Measurements from ENCODE around the gene RAPGEF1.

RAPGEF1 gene

DNA sequence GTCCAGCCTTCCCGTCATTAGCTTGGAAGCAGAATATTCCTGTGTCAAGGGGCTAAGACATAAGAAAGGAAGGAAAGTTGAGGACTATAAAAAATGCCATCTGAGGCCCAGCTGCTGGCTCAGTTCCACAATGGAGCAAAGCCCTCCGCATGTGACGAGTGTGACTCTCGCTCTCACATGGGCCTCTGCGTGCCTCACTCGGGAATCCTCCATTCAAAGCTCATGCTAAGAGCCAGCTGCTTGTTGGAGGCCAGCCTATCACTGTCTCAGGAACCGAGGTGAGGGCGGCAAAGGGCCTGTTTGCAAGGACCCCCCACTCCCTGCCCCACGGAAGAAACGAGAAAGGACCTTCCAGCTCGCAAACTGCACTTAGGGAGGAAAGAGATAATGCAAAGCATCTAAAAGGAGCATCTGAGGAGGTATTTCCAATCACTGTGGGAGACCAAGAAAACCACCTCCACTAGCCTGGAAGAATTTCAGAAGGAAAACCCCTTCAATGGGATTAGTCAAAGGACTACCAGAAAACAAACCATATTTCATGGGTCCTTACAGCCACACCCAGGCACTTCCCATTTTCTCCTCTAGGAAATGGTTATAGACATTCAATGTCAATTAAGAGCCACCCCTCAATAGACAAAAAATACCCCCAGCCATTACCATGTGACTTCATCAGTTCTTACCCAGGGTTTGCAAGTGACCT is 99.3 kb downstream of the RAPGEF1 start:
- DNase-seq: no peak

DNA sequence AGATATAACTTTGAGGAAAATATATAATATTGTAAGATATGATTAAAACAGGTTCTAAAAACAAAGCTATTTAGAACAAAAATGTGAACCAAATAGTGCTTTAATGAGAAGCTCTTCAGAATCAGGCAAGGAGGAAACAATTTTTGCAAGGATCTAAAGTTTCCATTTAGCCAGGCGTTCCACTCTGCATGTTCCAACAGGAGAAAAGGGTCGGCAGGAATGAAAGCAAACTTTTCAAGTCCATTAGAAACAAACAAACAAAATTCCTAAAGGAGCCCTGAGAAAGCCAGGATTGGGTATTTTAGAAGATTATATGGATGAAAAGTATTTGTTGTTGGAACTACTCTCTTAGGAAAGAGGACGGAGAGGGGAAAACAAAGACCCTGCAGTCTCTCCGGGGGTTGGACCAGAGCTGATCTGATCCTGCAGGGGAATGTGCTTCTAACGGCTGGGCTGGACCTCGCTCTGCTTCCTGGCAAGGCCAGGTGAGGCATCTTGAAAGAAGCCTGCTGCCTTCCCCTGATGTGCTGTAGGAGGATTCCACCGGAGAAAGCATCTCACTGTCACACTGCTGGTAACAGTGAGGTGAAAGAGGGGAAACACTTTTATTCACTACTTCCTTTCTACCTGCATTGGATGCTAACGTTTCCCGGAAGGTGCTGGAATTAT is 100.0 kb downstream of the RAPGEF1 start:
- DNase-seq: no peak

DNA sequence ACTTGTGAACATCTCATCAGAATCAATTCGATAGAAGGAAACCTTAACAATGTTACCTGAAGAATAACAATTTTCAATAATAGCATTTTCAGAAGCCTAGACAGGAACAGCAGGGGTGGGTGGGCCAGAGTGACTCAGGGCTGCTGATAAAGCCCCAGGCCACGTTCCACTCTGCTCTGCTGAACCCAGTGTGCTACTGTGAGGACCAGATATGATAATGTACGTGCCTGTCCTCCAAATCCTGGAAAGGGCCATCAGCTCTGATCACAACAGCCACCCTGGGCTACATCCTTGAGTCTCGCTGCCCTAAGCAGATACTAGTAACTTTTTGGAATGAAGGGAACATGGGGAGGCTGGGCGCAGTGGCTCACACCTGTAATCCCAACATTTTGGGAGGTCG is 103.3 kb downstream of the RAPGEF1 start:
- DNase-seq: no peak

DNA sequence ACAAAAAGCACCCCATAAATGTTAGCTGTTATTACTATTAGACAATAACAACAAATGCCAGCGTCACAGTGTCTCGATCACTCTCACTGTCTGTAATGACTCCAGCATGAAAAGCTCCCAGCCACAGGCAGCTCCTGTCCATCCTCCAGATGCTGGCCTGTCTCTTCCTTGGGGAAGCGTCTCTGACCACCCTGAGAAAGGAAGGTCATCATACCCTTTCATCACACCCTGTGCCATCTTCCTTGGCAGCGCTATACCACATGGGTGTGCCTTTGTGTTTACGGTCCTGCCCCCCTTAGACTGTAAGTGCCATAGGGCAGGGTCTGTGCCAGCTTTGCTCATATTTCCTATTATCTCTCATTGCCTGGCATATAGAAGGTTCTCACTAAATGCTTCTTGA is 104.0 kb downstream of the RAPGEF1 start:
- no peak for DNase-seq

DNA sequence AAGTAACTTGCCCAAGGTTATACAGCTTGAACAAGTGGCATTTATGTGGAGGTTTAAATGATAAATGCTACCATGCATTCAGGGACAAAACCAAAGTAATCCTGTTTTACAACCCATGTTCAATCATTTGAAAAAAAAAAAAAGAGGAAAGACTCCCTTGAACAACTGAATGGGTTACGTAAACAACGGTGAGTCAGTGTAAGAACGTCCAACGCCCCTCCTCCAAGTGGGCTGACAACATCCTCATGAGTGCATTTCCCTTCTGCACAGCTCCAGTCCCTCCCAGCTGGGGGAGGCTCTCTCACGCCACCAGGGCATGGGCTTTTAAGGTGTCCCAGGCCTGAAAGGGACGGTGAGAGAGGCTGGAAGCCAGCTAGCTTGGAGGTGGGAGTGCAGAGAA is 104.6 kb downstream of the RAPGEF1 start:
- DNase-seq: peak; percentile 5

DNA sequence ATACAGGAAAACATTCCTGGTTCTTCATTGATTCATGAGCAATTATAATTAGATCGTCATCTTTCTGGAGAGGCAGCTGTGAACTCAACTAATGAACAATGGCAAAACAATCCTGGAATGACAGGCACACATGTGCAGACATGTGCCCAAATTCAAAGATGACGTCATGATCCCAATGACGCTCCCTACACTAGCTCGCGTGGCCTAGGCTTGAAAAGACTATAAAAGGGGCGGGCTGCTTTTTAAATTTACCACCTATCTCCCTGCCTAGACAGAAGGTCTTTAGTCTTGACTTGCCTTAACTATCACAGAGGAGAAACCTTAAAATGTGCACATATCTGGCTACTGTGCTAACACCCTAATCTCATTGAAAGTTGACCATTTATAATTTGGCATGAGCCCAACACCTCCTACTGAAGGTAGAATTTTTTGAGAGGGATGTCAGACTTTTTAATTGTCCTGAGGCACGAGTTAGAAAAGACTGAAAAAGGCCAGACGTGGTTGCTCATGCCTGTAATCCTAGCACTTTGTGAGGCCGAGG is 106.3 kb downstream of the RAPGEF1 start:
- DNase-seq: no peak

DNA sequence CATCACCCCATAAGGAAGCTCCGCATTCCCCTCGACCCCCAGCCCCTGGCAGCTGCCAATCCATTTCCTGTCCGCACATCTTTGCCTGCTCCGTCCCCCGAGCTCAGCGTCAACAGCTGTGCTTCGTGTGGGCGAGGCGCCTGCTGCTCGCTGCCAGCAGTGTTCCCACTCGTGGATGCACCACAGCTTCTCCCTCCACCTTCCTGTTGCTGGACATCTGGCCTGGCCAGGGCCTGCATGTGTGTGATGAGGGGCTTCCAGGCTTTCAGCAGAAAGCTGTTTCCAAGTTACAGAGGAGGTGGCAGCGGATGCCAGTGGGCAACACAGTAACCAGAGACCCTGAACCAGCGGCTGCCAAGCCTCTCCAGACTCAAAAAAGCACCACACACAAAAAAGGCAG is 108.6 kb downstream of the RAPGEF1 start:
- no peak for DNase-seq

DNA sequence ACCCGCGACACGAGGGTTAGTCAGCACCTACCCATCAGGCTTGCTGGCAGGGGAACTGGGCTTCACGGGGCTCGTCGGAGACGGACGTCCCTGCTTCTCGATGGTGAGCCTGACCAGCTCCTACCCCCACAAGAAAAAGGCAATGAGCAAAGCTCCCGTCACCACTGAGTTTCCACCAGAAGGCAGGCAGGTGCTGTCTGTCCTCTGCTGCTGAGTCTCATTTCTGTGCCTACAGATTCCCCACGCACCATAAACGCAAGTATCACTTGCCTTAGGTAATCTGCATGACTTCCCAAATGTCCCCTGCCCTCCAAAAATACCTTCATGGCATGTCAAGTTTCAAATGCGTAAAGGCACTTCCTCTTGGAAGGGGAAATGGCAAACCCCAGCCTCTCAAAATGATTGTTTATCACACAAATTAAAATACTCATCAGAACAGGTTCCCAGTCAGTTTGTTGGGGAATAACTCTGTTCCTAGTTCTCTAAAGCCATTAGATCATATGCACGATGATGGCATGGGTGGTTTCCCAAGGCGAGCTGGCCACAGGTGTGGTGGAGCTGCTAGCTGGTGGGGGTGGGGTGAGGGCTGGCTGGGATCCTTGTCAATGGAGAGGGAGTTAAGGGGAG is 109.6 kb downstream of the RAPGEF1 start:
- no peak for DNase-seq

DNA sequence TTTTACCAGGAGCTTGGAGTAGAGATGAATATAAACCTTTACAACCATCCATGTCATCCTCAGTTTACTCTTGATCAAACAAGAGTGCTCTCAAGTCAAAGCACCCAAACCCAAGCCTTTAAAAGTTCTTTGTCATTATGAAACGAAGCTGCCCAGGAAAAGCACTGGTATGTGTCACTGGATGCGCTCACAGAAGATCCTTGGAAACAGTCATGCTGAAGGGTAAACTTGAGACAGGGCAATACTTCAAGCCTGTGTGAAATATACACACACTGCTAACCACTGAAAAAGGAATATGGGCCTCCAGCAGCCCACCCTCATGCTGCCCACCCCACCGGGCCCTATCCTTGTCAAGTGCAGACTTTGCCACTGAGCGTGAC is 110.1 kb downstream of the RAPGEF1 start:
- DNase-seq: no peak

DNA sequence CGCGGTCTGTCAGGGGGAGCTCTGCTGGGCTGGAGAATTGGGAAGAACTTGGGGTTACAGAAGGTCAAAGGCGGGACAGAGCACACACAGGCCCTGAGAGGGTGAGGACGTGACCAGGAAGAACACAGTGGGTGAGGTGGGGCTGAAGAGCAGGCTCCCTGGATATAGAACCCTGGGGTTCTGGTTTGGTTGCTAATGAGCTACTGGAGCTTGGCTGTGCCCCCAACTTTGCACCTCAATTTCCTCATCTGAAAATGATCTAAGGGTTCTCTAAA is 110.7 kb downstream of the RAPGEF1 start:
- DNase-seq: no peak

DNA sequence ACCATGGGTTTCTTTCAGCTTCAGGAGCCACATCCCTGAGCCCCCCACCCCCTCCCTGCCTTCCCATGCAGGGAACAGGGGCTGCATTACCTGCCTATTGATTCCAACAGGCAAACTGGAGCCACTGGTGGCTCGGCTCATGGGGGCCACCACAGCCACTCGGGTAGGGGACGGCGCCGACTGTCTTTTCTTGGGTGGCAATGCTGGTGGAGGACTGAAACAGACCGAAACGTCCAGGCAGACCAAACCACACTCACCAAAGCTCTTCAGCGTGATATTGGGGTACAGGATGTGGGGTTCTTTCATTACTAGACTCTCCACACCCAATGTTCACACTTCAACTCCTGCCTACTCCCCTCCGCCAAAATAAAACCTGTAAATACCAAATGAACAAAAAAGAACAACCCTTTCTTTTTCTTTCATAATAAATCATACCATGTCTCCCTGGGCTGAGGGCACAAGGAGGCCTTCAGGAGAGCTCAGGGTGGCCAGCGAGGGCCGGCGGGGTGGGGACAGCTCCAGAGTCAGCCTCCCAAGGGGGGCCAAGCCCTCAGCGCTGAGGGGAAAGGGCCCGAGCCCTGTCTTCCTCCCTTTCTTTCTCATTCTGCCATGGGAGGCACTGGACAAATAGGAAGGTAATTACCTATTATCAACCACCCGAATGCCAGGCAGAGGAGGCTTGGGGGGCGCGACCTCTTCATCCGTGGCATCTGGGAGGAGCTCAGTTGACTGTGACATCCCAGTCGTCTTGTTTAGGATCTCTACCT is 111.2 kb downstream of the RAPGEF1 start:
- DNase-seq: no peak

DNA sequence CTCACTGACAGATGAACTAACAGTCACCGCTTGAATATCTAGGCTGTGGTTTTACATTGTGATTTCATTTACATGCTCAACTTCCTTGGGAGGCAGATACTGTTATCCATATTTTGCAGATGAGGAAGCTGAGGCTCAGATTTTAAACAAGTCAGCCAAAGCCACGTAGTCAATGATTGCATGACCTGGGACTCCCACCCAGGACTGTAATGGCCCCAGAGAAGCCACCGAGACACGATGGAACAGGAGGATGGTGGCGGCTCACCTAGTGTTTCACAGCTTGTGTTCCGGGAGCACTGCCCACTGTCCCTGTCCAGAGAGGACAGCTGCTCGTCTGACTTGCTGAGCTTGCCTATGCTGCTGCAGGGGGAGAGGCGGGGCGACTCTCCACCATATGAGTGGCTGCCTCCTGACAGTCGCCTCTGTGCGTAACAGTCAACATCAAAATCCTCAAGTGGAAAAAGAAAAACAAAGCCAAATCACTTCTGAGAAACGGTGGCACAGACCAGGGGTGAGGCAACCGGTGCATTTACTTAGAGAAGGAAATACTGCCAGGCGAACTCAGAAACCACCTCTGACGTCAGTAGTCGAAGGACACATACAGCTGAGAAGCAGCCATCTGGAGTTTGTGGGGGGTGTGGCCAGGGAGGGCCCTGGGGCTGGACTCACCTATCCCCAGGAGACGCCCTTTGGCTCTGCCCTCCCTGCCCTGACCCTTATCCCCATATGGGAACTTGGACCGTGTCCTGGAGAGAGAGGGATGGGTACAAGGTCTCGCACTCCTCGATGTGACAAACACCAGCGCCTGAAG is 112.0 kb downstream of the RAPGEF1 start:
- no peak for DNase-seq

DNA sequence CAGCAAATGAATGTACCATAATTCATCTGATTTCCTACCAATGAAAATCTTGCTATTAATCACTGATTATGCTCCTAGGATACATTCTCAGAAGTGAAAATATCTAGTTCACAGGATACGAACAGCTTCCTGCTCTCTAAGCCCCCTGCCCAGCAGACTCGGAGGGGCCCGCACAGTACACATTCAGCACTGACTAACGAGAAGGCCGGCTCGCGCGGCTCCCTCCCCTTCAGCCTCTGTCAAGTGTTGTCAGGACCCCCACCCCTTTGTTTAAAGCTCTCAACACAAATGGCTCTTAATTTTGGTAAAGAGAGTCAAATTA is 112.6 kb downstream of the RAPGEF1 start:
- no peak for DNase-seq

DNA sequence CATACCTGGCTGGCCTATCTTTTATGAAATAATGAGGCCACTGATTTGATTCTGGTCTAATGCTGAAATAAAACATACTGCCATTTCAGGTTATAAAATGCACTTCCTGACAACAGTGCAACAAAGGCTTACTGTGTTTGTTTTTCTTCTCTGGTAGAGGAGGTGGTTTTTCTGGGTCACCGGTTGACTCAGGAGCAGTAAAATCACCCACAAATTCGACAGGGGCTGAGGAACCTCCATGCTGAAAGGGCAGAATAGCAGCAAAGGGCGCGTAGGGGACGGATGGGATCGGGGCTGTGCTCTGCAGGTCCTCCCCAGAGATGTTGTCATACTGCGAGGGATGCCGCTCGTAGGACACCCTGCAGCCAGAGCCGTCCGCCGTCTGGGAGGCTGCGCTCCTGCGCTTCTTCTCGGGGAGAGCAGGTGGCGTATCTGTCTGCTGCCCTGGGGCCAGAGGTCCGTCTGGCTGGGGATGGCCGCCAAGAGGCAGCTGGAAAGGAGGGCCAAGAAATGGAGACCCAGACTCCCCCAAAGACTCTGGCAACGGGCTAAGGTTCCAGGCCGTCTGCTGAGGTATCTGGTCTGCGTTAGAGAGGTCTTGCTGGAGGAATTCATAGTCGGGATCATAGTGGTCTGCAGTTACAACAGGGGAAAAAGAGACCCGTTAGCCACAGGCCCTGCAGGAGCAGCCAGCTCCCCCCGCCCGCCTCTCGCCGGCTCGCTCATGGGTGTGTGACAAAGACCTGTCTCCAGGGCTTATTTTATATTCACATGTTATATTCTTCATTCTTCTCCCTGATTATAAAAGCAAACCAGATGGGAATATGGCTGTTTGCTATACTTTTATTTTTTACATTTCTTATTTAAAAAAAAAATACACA is 113.8 kb downstream of the RAPGEF1 start:
- DNase-seq: no peak

DNA sequence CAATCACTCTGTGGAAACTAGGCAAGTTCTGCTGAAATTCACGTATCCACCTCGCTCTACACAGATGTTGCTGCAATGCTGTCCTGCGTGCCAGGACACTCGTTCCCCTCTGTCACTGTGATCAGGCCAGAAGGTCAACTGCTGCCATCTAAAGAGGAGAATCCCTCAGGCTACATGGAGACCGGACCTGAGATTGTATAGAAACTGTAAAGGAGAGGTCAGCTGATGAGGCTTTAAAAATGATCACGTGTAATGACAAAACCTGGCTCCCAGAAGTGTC is 114.4 kb downstream of the RAPGEF1 start:
- no peak for DNase-seq

DNA sequence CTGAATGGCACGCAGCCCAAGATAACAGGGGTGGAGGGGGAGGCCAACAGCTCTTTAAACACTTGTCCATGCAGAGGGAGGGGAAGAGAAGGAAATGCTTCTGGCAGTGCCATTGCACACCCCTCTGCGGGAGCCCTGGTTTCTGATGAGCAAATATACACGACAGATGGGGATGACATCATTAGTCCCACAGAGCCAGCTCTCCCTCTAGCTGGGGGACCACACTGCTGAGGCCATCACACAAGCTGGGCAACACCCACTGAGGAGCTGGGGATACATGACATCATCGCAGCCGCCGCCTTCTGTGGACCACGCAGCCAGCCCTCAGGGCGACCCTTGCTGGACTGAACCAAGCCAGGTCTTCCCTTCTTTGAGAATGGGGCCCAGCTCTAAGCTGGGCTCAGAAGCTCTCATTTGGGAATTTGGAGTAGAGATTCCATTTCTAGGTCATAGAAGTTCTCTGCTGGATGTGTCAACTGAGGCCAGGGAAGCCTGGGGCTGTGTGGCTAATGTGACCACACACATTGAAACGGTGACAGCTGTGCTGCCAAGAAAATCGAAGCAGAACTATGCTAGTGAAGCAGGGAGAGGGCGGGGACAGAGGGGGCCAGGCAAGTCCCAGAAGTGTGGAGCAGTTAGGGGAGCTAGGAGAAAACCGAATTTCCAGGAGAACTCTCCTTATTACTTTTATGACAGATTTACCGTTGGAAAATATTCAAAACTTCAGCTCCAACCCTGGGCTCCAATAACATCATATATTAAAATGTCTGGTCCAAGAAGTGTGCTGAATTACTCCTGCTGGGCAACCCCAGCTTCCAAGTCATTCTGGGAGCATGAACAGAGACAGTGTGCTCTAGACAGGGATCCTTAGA is 115.0 kb downstream of the RAPGEF1 start:
- no peak for DNase-seq

DNA sequence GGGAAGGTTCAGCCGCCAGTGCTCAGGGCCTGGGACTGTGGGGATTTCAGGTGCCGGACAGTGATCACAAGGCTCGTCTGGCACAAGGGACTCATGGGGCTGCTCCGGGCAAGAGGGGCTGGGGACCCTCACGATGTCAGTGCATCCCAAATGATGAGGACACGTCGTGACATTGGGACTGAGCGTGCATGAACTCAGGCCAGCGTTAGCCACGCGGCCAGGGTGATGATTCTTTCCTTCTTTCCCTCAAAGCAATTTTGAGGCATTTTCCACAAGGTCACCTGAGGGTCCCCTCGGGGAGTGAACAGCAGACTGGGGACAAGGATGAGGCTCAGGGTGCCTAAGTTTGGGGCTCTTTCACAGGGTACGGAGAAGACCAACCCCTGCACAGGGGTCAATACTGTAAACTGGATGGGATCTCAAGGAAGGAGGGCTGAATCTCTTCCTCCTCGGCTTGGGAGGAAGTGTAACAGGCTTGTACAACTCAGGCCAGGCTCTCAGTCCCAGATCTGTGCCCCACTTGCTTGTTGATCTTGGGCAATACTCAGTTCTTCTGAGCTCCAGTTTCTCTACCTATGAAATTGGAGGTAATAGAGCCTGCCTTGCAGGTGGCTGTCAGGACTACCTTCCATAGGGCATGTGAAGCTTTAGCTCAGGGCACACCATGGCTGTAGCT is 116.1 kb downstream of the RAPGEF1 start:
- DNase-seq: no peak

DNA sequence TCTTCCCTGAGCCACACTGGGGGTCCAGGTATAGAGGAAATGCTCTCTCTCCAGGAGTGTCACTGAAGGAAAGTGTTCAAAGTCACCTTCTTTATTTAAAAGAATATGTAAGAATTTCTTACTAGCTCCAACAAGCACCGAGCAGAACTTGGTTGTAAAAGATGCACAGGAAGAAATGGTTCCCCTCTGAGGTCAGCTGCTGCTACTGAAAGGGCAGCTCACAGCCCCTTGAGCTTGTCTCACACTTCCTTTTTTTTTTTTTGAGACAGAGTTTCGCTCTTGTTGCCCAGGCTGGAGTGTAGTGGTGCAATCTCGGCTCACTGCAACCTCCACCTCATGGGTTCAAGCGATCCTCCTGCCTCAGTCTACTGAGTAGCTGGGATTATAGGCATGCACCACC is 117.4 kb downstream of the RAPGEF1 start:
- no peak for DNase-seq

DNA sequence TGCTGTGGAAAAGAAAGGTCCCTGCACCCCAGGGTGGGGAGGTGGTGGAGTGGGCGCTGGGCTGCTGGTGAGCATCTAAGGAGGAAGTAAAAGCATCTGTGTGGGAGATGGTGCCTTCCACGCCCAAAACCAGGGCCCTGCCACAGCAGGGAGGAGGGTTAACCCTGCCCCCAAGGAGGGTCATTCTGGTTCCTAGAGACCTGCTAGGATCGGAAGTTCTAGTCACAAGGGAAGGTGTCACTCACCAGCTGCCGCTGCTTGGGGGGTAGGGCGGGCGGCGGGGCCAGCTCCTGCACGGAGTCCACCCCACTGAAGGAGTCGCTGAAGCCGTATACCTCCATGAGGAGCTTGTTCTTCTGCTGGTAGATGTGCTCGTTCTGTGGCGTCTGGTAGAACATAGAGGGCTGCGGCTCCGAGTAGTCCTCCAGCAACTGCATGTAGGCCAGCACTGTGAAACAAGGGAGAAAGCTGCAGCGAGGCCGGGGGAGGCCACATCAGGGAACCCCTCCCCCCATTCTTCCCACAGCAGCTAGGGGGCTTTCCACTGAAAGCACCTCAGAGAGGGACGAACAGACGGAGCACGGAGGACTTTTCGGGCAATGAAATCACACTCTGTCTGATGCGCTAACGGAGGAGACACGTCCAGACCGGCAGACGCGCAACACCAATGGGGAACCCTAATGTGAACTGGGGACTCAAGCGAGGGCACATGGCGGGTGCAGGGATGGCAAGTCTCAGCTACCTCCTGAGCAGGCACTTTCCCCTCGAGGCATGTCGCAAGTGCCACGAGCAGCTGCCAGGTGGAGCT is 118.1 kb downstream of the RAPGEF1 start:
- DNase-seq: no peak

Measured in NCI-H2227 treated with DMSO at 0.1 percent for 48 hours (cell line).